PC-3 (cell line): ENCODE data around the gene SULT1C3.

Experiments
- CTCF ChIP-seq: fragments of 300-600 bp; sonication (generic); conservative IDR thresholded peaks from 2 replicates; pipeline ENCODE4 v1.5.1; 2017; ENCODE audit warnings: antibody characterized with exemption, low read depth, mild to moderate bottlenecking, low read length
- EZH2phosphoT487 ChIP-seq: fragments of 300-600 bp; sonication (generic); IDR thresholded peaks from 2 replicates; pipeline ENCODE4 v1.6.1; 2018; ENCODE audit warnings: mild to moderate bottlenecking, antibody characterized with exemption, low read length, borderline replicate concordance

GRCh38 chr2:108304975-108305374 lies 65.2 kb downstream of the SULT1C3 start:
- TF ChIP-seq CTCF (no peak), EZH2phosphoT487 (no peak)
